HG02642 (cell line): ENCODE data around the gene TRIM31.
"Not testable (repeated sequence)": the region's sequence is repeated elsewhere in the genome, so short reads cannot be mapped to it uniquely, and the experiment has no call there.

ENCODE experiments used
- ATAC-seq: cut with Tn5 transposase; IDR thresholded peaks from one replicate; pipeline ENCODE4 v1.9.1; 2021; ENCODE audit warnings: mild to moderate bottlenecking; ENCODE audit not compliant: unreplicated experiment, poor library complexity

TRIM31 gene

DNA sequence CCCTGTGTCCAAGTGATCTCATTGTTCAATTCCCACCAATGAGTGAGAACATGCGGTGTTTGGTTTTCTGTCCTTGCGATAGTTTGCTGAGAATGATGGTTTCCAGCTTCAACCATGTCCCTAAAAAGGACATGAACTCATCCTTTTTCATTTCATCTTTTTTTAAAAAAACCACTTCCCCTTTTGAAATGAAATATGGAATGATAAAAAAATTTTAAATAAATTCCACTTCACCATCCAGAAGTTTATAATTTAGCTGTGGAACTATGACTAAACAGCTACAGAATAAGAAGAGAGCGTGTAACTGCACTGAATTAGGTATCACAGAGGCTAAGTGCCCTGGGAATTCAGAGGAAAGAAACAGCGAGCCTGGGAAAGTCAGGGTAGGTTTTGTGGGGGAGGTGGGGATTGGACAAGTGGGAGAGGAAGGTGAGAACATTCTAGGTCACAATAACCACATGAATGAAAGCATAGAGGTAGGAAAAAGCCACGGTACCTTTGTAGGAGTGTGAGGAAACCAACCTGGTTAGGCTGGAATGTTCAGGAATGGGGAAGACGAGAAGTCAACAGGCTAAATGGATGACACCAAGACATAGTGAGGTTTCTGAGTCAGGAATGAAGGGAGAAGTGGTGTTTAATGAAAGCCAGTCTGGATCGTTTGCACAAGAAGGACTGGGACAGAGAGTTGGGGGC is 37.1 kb upstream of the TRIM31 start:
- no peak for ATAC-seq

DNA sequence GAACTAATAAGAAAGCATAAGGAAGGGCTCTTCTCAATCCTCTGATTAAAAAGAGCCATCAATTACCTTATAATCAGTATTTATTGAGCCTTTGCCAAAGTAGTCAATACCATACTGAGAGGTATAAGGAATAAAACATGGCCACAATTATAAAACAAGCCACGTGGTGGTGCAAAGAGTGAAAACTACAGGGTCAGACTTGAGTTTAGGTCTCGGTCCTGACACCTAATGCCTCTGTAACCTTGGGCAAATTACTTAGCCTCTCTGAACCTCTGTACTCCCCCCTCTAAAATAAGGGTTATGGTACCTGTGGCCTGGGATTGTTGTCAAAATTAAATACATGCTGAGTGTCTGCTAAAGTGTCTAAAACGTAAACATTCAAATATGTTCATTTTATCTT is 36.3 kb upstream of the TRIM31 start:
- ATAC-seq, result no peak

DNA sequence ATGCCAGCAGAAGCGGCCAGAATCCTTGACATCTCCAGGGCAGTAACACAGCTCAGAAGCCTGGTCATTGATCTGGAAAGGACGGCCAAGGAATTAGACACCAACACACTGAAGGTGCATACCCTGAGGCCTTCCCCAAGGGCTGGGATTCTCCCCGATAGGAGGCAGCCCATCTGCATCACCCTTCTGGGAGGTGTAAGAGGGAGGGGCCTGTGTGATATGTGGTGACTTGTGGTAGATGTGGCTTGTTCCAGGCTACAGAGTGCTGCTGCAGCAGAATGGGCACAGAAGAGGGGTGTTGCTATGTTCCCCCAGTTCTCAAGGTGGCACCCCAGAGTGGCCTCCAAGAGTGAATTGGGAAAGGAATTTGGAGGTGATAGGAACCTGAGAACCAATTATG is 34.2 kb upstream of the TRIM31 start:
- ATAC-seq, result no peak

DNA sequence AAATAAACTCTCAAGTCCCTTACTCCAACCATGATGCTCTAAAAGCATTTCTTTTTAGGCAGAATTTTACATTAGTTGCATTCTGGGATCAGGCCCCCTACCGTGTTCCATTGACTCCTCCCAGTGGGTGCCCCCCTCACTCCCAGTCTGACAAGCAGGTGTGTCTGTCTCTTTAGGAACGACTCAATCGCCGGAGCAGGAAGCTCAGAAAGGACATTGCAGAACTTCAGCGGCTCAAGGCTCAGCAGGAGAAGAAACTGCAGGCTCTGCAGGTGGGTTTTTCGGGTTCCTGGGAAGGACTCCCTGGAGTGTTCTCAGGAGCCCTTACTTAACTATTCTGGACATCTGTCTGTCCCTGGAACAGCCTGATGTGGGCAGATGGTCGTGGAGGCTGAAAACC is 32.9 kb upstream of the TRIM31 start:
- no peak for ATAC-seq

DNA sequence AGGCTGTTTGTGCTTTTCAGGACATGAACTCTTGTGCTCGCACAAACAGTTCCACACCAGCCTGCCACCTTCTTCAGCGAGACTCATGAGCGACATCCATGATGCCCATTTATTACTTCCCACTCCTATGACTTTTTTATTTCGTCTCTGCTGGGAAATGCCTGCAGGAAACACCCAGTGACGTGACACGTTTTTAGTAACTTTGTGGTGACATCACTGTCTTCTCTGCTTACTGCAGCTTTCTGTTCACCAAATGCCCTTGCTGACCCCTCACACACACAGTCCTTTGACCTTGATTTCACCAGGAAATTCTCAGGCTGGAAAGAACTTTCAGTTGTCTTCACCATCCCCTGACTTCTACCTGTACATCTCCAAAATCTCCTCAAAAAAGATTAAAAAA is 31.9 kb upstream of the TRIM31 start:
- ATAC-seq, result no peak

DNA sequence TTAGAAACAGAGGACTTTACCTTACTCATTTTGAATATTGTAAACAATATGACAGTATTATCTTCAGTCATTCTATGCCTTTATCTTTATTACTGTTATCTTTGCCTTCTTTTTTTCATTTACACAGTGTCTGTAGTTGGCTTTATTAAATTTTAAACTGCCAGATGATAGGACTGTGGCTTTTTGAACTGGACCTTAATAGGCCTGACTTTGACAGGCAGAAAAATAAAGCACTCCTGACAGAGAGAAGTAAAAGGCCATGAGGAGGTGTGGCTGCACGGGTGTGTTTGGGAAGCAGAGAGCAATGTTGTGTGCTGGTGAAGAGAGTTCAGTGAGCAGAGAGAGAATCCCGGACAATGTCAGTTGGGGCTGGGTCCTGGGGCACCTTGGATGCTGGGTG is 30.9 kb upstream of the TRIM31 start:
- no peak for ATAC-seq

DNA sequence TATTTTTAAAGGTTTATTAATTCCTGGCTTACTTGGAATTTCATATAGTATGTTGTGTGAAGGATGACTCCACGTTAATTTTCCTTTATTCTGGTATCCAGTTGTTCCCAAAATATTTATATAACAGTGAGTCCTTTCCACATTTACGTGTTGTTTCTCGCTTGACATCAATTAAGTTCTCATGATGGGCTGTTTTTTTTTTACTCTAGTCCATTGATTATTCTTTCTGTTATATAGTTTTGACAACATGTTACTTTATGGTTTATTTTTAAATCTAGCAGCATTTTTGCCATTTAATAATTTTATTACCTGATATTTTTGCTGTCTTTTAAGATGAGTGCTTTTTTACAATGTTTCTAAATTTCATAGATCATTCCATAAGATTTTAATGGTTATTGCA is 29.8 kb upstream of the TRIM31 start:
- ATAC-seq, result no peak

DNA sequence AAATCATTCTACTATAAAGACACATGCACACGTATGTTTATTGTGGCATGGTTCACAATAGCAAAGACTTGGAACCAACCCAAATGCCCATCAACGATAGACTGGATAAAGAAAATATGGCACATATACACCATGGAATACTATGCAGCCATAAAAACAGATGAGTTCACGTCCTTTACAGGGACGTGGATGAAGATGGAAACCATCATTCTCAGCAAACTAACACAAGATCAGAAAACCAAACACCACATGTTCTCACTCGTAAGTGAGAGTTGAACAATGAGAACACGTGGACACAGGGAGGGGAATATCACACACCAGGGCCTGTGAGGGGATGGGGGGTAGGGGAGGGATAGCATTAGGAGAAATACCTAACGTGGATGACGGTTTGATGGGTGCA is 27.4 kb upstream of the TRIM31 start:
- not testable (repeated sequence) for ATAC-seq

DNA sequence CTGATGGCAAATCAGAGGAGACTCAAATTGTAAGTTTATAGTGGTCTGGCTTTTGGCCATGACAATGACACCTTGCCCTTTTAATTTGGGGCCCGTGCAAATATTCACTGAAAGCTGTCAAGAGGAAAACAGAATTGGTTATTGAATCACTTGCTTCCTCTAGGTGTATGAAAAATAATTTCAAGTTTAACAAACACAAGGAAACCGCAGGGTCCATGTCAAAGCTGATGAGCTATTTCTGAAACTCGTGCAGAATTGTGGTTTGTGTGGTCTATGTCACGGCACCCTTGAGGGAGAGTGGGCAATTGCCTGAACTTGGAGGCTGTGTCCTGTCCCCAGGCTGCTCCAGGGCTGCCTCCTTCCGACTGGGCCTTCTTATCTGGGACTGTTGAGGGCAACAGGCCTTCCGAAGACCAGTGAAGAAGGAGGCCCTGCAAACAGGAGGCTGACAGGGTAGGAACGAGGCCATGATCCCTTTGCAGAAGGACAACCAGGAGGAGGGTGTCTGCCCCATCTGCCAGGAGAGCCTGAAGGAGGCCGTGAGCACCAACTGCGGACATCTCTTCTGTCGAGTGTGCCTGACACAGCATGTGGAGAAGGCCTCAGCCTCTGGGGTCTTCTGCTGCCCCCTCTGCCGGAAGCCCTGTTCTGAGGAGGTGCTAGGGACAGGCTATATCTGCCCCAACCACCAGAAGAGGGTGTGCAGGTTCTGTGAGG is 23.8 kb upstream of the TRIM31 start:
- ATAC-seq, result no peak

DNA sequence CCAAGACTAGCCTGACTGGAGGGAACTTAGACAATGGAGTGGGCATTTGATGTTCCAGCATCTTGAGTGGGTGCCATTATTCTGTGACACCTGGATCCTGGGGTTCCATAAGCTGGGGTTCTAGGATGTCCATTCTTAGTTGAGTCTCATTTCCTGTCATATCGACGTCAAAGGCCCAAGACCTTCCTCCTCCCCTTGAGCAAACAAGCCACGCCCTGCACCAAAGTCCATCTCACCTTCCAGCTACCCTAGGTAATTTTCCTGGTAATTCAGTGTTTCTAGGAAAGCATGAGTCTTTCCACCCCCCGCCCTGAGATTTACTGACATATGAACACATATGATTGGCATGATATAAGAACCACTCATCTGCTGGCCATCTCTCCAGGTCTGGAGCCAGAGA is 22.9 kb upstream of the TRIM31 start, which contains the start of gene TRIM40:
Gene TRIM40, plus strand, starts transcription at position 384 of the 400 bp plus-strand sequence. CDS start 897 bp downstream, outside the sequence.
- no peak for ATAC-seq

DNA sequence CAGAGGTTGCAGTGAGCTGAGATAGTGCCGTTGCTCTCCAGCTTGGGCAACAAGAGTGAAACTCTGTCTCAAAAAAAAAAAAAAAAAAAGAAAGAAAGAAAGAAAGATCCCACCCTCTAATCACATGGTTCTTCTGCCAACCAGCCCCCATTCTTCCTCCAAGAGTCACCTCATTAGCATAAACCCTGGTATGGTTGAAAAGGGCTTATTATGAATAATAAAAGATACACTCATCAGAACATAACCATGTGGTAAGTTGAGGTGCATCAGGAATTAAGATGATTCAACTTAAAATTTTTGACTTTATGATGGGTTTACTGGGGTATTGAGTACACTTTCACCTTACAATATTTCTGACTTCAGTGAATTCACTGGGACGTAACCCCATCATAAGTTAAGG is 22.3 kb upstream of the TRIM31 start:
- ATAC-seq, result no peak

DNA sequence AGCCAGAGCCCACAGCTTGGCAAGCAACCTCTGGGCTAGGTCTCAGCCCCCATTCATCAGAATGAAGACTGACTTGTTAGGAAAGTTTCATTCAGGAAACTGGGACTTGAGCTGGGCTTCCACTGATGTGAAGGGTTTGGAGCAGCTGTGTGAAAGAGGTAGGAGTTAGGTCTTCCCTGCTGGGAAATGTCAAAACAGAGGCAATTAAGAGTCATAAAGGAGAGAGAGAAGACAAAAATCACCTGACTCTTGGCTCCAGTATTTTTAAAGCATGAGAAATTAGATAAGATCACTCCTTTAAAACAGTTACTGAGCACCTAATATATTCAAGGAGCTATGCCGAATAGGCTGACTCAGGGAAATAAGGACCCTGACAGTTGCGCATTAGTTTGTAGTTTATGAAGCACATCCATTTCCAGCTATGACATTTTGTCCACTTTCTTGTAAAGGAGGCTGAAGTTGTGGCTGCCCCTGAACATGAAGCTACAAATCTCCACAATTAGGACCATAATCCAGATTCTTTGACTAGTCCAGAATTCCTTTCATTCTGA is 19.1 kb upstream of the TRIM31 start:
- no peak for ATAC-seq

DNA sequence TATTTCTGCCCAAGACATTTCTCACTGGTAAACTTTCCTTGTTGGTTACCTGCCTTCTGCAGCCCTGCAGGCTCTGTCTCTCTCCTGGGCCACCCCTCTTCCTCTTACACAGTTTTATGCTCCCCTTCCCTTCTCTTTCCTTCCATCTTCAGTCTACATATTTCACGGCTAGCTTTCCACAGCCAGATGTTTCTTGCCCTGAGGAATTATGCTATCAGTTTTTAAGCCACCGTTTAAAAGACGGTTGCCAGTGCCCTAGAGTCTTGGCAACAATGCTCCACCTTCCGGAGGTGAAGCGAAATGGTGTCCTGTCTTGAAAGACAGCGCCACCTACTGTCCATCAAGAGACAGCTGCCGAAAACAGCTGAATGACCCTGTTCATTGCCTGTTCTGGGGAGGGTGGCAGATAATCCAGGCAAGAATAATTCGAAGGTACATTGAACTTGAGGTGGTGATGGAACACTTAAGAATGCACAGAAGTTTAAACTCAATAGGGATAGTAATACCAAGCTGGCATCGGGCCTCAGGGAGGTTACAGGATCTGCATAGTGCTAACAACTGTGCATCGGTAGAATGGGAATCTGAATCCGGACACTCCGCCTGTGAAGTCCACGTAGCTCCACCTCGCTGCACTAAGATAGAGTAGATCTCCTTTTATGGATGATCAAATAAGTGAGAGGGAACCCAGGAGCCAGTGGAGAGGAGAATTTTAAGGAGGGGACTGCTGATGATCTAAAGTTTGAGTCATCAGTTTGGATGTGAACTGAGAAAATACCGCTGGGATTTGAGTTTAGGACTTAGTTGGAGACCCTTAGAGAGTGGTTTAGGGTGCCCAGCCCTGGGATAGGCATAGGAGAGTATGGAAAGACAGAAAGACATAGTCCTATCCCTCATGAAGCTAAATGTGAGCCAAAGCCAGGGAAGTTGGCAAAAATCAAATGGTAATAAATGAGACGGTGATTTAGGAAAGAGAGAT is 18.3 kb upstream of the TRIM31 start:
- ATAC-seq, result peak; percentile 63

DNA sequence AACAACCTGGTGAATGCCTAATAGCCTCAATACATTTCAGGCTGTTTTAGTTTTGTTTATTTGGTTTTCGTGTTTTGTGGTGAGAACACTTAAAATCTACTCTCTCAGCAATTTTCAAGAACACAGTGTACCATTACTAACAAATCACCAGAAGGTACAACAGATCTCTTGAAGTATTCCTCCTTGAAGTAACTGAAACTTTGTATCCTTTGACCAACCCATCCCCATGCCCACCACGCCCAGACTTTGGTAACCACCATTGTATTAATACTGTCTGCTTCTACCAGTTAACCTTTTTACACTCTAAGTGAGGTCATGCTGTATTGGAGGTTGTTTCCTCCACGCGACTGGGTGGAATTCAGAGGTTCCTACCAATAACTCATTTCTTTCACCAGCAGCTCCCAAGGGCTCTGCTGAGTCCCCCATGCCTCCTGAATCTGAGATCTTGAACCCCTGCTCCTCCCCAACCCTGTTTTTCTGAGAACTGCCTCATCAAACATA is 17.3 kb upstream of the TRIM31 start:
- ATAC-seq, result no peak

DNA sequence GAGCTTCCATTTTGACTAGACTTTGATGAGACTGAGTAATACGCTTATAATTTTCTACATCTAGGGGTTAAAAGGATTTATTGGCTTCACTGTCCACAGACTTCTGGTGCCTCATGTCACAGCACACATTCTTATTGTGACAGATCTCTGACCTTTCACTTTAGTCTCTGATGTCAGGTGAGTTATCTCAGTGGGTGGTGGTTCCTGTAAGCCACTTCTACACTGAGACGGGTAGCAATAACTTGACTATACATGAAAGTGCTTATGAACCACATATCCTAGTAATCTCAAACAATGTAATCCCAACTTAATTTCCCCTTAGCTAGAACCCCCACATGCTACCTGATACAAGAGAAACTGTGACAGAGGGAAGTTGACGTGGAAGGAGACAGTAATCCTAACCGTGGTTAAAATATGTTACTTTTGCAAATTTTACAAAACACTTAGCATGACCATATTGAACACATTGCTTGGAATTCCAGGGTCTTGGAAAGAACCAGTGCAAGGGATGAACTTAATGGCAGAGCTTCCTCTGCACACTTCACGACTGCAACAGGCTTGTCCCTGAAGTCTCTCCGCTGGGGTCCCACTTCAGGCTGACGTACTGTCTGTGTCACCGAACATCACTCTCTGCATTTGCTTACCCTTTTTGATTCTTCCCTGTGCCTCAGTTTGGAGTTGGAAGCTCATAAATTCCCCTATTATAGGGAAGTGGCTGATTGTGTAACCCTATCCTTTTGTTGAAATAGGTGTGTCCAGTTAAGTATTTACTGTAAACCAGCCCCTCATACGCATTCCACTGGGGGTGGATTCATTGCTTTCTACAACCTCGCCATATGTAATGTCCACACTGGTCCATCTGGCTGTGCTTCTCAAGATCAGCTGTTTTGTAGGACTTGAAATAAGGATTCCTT is 16.6 kb upstream of the TRIM31 start:
- ATAC-seq, result no peak

DNA sequence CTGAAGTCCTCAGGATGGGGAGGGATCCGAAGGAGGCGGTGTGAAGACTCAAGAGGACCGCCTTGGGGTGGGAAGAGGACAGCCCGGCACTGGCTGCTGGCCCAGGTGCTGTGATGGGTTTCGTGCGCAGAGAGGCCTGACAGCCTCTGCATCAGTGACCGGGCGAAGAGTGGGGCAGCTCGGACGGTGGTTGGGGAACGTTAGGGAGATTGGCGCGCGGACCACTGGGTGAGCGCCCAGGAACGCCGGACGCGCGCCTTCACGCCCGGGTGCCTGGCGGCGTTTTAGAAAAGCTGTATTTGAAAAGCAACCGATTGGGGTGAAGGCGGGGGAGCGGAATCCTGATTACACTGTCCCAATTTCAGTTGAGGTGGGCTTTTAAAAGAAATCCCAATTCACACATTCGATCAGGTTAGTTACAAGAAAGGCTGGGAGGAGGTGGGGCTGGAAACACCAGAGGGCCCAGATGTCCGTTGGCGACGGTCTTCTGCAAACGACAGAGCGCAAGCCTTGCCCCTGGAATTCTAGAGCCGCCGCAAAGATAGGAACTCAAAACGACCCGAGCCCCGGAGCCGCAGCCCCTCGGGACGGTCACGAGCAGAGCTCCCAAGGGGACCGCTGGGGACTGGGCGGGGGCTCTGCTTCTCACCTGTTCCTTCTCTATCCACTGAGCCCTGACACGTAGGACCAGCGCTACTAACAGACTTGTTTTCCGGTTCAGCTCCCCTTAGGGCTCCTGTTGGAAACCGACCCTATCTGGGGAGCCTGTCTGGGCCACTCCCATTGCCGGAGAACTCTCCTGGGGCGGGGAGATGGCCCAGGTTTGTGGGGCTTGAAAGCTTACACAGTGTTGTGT is 14.6 kb upstream of the TRIM31 start:
- no peak for ATAC-seq

DNA sequence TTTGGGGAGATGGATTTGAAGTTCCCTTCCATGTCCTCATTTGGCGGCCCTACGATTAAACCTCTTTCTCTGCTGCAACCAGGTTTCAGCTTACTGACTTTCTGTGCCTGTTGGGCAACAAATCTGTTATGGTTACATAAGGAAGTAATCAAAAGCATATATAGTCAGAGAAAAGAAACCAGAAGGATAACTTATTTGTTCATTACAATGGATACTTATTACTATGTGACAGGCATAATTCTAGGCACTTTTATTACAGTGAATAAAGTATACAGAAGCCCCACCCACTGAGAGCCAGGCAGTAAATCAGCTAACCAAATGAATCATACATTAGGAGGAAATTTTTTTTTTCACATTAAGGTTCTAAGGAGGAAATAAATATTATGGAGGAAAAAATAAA is 9.6 kb upstream of the TRIM31 start:
- no peak for ATAC-seq
